ENCODE results near the gene C10orf143. TPM values are rescaled to one million over a fixed set of nuclear protein-coding genes. Genes with fewer than 3 reads are reported as not detected.

C10orf143 gene
- total RNA-seq, 1 experiment from 2014 or later = 0.18 TPM

GRCh38 chr10:130052193-130052592 lies 58.4 kb downstream of the C10orf143 start:
- DNase-seq = no peak
- no peaks in the 10 kb centered on the region for H3K4me1 ChIP-seq
- H3K9me3 ChIP-seq (replicated peaks) = no peaks in the 10 kb centered on the region
- no peaks in the 10 kb centered on the region for H3K27me3 ChIP-seq
- H3K4me3 ChIP-seq = no peak overlapping the region
- H3K36me3 ChIP-seq = no peaks in the 10 kb centered on the region
- no peak overlapping the region for H3K27ac ChIP-seq

GRCh38 chr10:130050721-130051120 lies 59.9 kb downstream of the C10orf143 start:
- no peaks in the 10 kb centered on the region for H3K9me3 ChIP-seq (replicated peaks)
- H3K27ac ChIP-seq = no peak overlapping the region
- no peak overlapping the region for H3K4me3 ChIP-seq
- H3K4me1 ChIP-seq = no peaks in the 10 kb centered on the region
- no peak for DNase-seq
- no peaks in the 10 kb centered on the region for H3K36me3 ChIP-seq
- H3K27me3 ChIP-seq = no peaks in the 10 kb centered on the region

- H3K27ac ChIP-seq = no peak overlapping the region
- H3K36me3 ChIP-seq = no peaks in the 10 kb centered on the region
- no peaks in the 10 kb centered on the region for H3K4me1 ChIP-seq
- H3K4me3 ChIP-seq = no peak overlapping the region
- no peaks in the 10 kb centered on the region for H3K27me3 ChIP-seq
- no peaks in the 10 kb centered on the region for H3K9me3 ChIP-seq (replicated peaks)
- DNase-seq = peak in 1 of 2 experiments; percentile 13
Measured at GRCh38 chr10:130049987-130050386, 60.6 kb downstream of the C10orf143 start.

GRCh38 chr10:130049244-130049643 lies 61.4 kb downstream of the C10orf143 start:
- H3K4me3 ChIP-seq = no peak overlapping the region
- H3K36me3 ChIP-seq = no peaks in the 10 kb centered on the region
- DNase-seq = no peak
- H3K4me1 ChIP-seq = no peaks in the 10 kb centered on the region
- no peaks in the 10 kb centered on the region for H3K9me3 ChIP-seq (replicated peaks)
- H3K27me3 ChIP-seq = no peaks in the 10 kb centered on the region
- H3K27ac ChIP-seq = no peak overlapping the region

GRCh38 chr10:130048081-130048480 lies 62.5 kb downstream of the C10orf143 start:
- no peaks in the 10 kb centered on the region for H3K4me1 ChIP-seq
- H3K36me3 ChIP-seq = no peaks in the 10 kb centered on the region
- no peak overlapping the region for H3K27ac ChIP-seq
- H3K4me3 ChIP-seq = no peak overlapping the region
- no peaks in the 10 kb centered on the region for H3K9me3 ChIP-seq (replicated peaks)
- H3K27me3 ChIP-seq = no peaks in the 10 kb centered on the region
- no peak for DNase-seq

- Histone ChIP-seq H3K4me1 (no peaks in the 10 kb centered on the region), H3K36me3 (no peaks in the 10 kb centered on the region), H3K27me3 (no peaks in the 10 kb centered on the region), H3K27ac (no peak overlapping the region), H3K4me3 (no peak overlapping the region), H3K9me3 (replicated peaks) (no peaks in the 10 kb centered on the region)
- DNase-seq = no peak
Measured at GRCh38 chr10:130047336-130047735, 63.3 kb downstream of the C10orf143 start.

GRCh38 chr10:130046591-130046990 lies 64.0 kb downstream of the C10orf143 start:
- Histone ChIP-seq H3K4me3 (no peak overlapping the region), H3K36me3 (no peaks in the 10 kb centered on the region), H3K27me3 (no peaks in the 10 kb centered on the region), H3K27ac (no peak overlapping the region), H3K9me3 (replicated peaks) (no peaks in the 10 kb centered on the region), H3K4me1 (no peaks in the 10 kb centered on the region)
- no peak for DNase-seq

GRCh38 chr10:130045801-130046321 lies 64.8 kb downstream of the C10orf143 start:
- H3K36me3 ChIP-seq = no peaks in the 10 kb centered on the region
- H3K4me1 ChIP-seq = no peaks in the 10 kb centered on the region
- H3K9me3 ChIP-seq (replicated peaks) = no peaks in the 10 kb centered on the region
- no peak overlapping the region for H3K4me3 ChIP-seq
- no peak for DNase-seq
- H3K27ac ChIP-seq = no peak overlapping the region
- no peaks in the 10 kb centered on the region for H3K27me3 ChIP-seq

- no peaks in the 10 kb centered on the region for H3K36me3 ChIP-seq
- no peaks in the 10 kb centered on the region for H3K4me1 ChIP-seq
- no peaks in the 10 kb centered on the region for H3K9me3 ChIP-seq (replicated peaks)
- no peak overlapping the region for H3K4me3 ChIP-seq
- DNase-seq = peak; percentile 17 to 43
- H3K27me3 ChIP-seq = no peaks in the 10 kb centered on the region
- H3K27ac ChIP-seq = no peak overlapping the region
Measured at GRCh38 chr10:130045091-130045652, 65.5 kb downstream of the C10orf143 start.

- Histone ChIP-seq H3K27ac (no peak overlapping the region), H3K27me3 (no peaks in the 10 kb centered on the region), H3K36me3 (no peaks in the 10 kb centered on the region), H3K4me1 (no peaks in the 10 kb centered on the region), H3K9me3 (replicated peaks) (no peaks in the 10 kb centered on the region), H3K4me3 (no peak overlapping the region)
- no peak for DNase-seq
Measured at GRCh38 chr10:130044067-130045061, 66.3 kb downstream of the C10orf143 start.

GRCh38 chr10:130043491-130043890 lies 67.1 kb downstream of the C10orf143 start:
- H3K27me3 ChIP-seq = no peaks in the 10 kb centered on the region
- no peaks in the 10 kb centered on the region for H3K36me3 ChIP-seq
- H3K9me3 ChIP-seq (replicated peaks) = no peaks in the 10 kb centered on the region
- no peak overlapping the region for H3K27ac ChIP-seq
- no peak for DNase-seq
- no peak overlapping the region for H3K4me3 ChIP-seq
- H3K4me1 ChIP-seq = no peaks in the 10 kb centered on the region

GRCh38 chr10:130042381-130042780 lies 68.2 kb downstream of the C10orf143 start:
- Histone ChIP-seq H3K4me1 (no peaks in the 10 kb centered on the region), H3K27me3 (no peaks in the 10 kb centered on the region), H3K36me3 (no peaks in the 10 kb centered on the region), H3K4me3 (no peak overlapping the region), H3K9me3 (replicated peaks) (no peaks in the 10 kb centered on the region), H3K27ac (no peak overlapping the region)
- no peak for DNase-seq

- Histone ChIP-seq H3K36me3 (no peaks in the 10 kb centered on the region), H3K27ac (no peak overlapping the region), H3K4me3 (no peak overlapping the region), H3K4me1 (no peaks in the 10 kb centered on the region), H3K27me3 (no peaks in the 10 kb centered on the region), H3K9me3 (replicated peaks) (no peaks in the 10 kb centered on the region)
- no peak for DNase-seq
Measured at GRCh38 chr10:130041451-130042371, 68.9 kb downstream of the C10orf143 start.

GRCh38 chr10:130040817-130041330 lies 69.8 kb downstream of the C10orf143 start:
- Histone ChIP-seq H3K4me1 (no peaks in the 10 kb centered on the region), H3K36me3 (no peaks in the 10 kb centered on the region), H3K27me3 (no peaks in the 10 kb centered on the region), H3K4me3 (no peak overlapping the region), H3K9me3 (replicated peaks) (no peaks in the 10 kb centered on the region), H3K27ac (no peak overlapping the region)
- DNase-seq = no peak

All from SJCRH30 (cell line).